ENCODE data around the gene WDR82.

GRCh38 chr3:52289338-52289746 is 10.9 kb upstream of the WDR82 start:
- TF ChIP-seq CTCF (IDR thresholded peaks at IDR 0.05; ENCODE audit: low read depth, low read length) (no peak), POLR2A (IDR thresholded peaks at IDR 0.05; ENCODE audit: extremely low read depth, insufficient read length) (no peak)
